DOHH2 (cell line): ENCODE data around the gene LGI2.

ENCODE experiments used
- CTCF ChIP-seq: fragments of 200-600 bp; sonication (generic); IDR thresholded peaks from one replicate; pipeline ENCODE4 v1.5.1; 2014; ENCODE audit warnings: antibody characterized with exemption, mild to moderate bottlenecking, low read depth, low read length; ENCODE audit not compliant: poor library complexity, severe bottlenecking
- EZH2phosphoT487 ChIP-seq: fragments of 200-600 bp; sonication (generic); IDR thresholded peaks from 2 replicates; pipeline ENCODE4 v1.6.1; 2017; ENCODE audit warnings: borderline replicate concordance, mild to moderate bottlenecking, antibody characterized with exemption, low read length, moderate library complexity, mixed read lengths

DNA sequence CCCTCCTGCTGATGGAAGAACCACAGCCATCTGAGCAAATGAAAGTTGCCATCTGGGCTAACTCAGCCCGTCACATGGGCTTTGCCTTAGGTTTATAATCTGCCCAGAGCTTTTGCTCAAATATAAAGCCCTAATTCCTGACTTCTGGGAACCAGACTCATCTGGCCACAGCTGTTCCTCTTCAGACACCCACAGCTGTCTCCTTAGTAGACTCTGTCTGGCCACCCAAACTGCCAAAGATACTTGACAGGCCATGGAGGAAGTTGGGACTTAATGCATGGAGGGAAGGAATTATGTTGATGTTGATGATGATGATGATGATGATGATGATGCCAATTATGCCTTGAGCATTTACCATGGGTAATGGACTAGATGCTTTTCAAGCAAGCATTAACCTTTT, 8.0 kb downstream of the LGI2 start:
- no peak for TF ChIP-seq CTCF
- no peak for TF ChIP-seq EZH2phosphoT487
